Measurements from ENCODE around the gene YBX1.

YBX1 gene

GRCh38 chr1:42732126-42732680 lies 50.0 kb downstream of the YBX1 start:
- Histone ChIP-seq H3K4me3 (ENCODE audit: low read depth, low read length) (no peak overlapping the region), H3K9me3 (ENCODE audit: control insufficient read depth, insufficient read depth, low read depth, low read length) (no peaks in the 10 kb centered on the region), H3K36me3 (ENCODE audit: control insufficient read depth in 2 of 2, insufficient read depth in 1 of 2, low read length in 2 of 2) (no peaks in the 10 kb centered on the region), H3K27ac (ENCODE audit: extremely low read depth, low read depth, low read length) (no peak overlapping the region), H3K4me1 (ENCODE audit: control insufficient read depth, insufficient read depth, low read length) (no peaks in the 10 kb centered on the region)
- no peak for TF ChIP-seq ZXDB (tag by site-specific recombination; IDR thresholded peaks at IDR 0.05)
- no peak for TF ChIP-seq ZNF837 (tag by site-specific recombination; IDR thresholded peaks at IDR 0.05)
- TF ChIP-seq ZSCAN23 (tag by site-specific recombination; IDR thresholded peaks at IDR 0.05) = no peak
- TF ChIP-seq ZNF626 (tag by site-specific recombination; IDR thresholded peaks at IDR 0.05) = no peak
- no peak for TF ChIP-seq MYNN (tag by site-specific recombination; IDR thresholded peaks at IDR 0.05; ENCODE audit: borderline replicate concordance)
- no peak for TF ChIP-seq ZNF37A (tag by site-specific recombination; IDR thresholded peaks at IDR 0.05)
- TF ChIP-seq SALL2 (tag by site-specific recombination; IDR thresholded peaks at IDR 0.05; ENCODE audit: borderline replicate concordance) = no peak
- ChIA-PET POLR2A (no interaction called here), CTCF (interaction anchor here (1.0 kb wide), 1 partner anchor 15 kb away, joined by 5 read pairs; no protein-coding TSS in a partner anchor)

GRCh38 chr1:42733415-42734200 lies 51.4 kb downstream of the YBX1 start:
- CTCF ChIA-PET = interaction anchor here (0.5 to 1.2 kb wide), 3 partner anchors 18 to 599 kb away, joined by 3 to 4 read pairs (median 3); no protein-coding TSS in a partner anchor

GRCh38 chr1:42734201-42735035 lies 52.2 kb downstream of the YBX1 start:
- ChIA-PET CTCF (no interaction called here), POLR2A (no interaction called here)

More at GRCh38 chr1:42733415-42734200, 51.4 kb downstream of the YBX1 start:
- Histone ChIP-seq H3K4me3 (ENCODE audit: low read depth, low read length) (no peak overlapping the region), H3K9me3 (ENCODE audit: control insufficient read depth, insufficient read depth, low read depth, low read length) (no peaks in the 10 kb centered on the region), H3K36me3 (ENCODE audit: control insufficient read depth in 2 of 2, insufficient read depth in 1 of 2, low read length in 2 of 2) (no peaks in the 10 kb centered on the region), H3K27ac (ENCODE audit: extremely low read depth, low read depth, low read length) (no peak overlapping the region), H3K4me1 (ENCODE audit: control insufficient read depth, insufficient read depth, low read length) (no peaks in the 10 kb centered on the region)
- TF ChIP-seq ZNF350 (tag by site-specific recombination; IDR thresholded peaks at IDR 0.05) (no peak), ZNF792 (tag by site-specific recombination; IDR thresholded peaks at IDR 0.05) (no peak)
- POLR2A ChIA-PET = no interaction called here

GRCh38 chr1:42735056-42735455 lies 52.8 kb downstream of the YBX1 start:
- Histone ChIP-seq H3K36me3 (ENCODE audit: control insufficient read depth in 2 of 2, insufficient read depth in 1 of 2, low read length in 2 of 2) (no peaks in the 10 kb centered on the region), H3K9me3 (ENCODE audit: control insufficient read depth, insufficient read depth, low read depth, low read length) (no peaks in the 10 kb centered on the region), H3K27ac (ENCODE audit: extremely low read depth, low read depth, low read length) (no peak overlapping the region), H3K4me3 (ENCODE audit: low read depth, low read length) (no peak overlapping the region), H3K4me1 (ENCODE audit: control insufficient read depth, insufficient read depth, low read length) (no peaks in the 10 kb centered on the region)
- CTCF ChIA-PET = interaction anchor here (1.7 kb wide), 1 partner anchor 31 kb away, joined by 4 read pairs; the partner anchor contains the start of gene P3H1
- POLR2A ChIA-PET = no interaction called here
- no peak for TF ChIP-seq ZNF426 (tag by site-specific recombination; IDR thresholded peaks at IDR 0.05)
- TF ChIP-seq ZNF324 (tag by site-specific recombination; IDR thresholded peaks at IDR 0.05) = no peak
- TF ChIP-seq PATZ1 (tag by site-specific recombination; IDR thresholded peaks at IDR 0.05) = no peak
- no peak for TF ChIP-seq HOXD13 (CRISPR knock-in tag; IDR thresholded peaks at IDR 0.05; ENCODE audit: borderline replicate concordance)
- TF ChIP-seq ZNF157 (tag by site-specific recombination; IDR thresholded peaks at IDR 0.05) = no peak
- no peak for TF ChIP-seq ZNF23 (tag by site-specific recombination; IDR thresholded peaks at IDR 0.05; ENCODE audit: borderline replicate concordance)

More at GRCh38 chr1:42734201-42735035, 52.2 kb downstream of the YBX1 start:
- no peaks in the 10 kb centered on the region for H3K9me3 ChIP-seq (ENCODE audit: control insufficient read depth, insufficient read depth, low read depth, low read length)
- no peak overlapping the region for H3K27ac ChIP-seq (ENCODE audit: extremely low read depth, low read depth, low read length)
- no peaks in the 10 kb centered on the region for H3K36me3 ChIP-seq (ENCODE audit: control insufficient read depth in 2 of 2, insufficient read depth in 1 of 2, low read length in 2 of 2)
- no peaks in the 10 kb centered on the region for H3K4me1 ChIP-seq (ENCODE audit: control insufficient read depth, insufficient read depth, low read length)
- TF ChIP-seq ZNF114 (tag by site-specific recombination; IDR thresholded peaks at IDR 0.05) (no peak), ZNF433 (tag by site-specific recombination; IDR thresholded peaks at IDR 0.05; ENCODE audit: low read depth) (no peak), ZNF398 (tag by site-specific recombination; IDR thresholded peaks at IDR 0.05) (no peak)
- H3K4me3 ChIP-seq (ENCODE audit: low read depth, low read length) = no peak overlapping the region

All from HEK293 (cell line).